Stimulated activated CD8-positive, alpha-beta memory T cell treated with anti-CD3 and anti-CD28 coated beads, Interleukin-12 subunit alpha, Interleukin-12 subunit beta, amount 100 ng/mL, for 1 hour (primary cell): ENCODE measurements around the gene CUBN.

ENCODE experiments used
- DNase-seq: peaks from one replicate; pipeline ENCODE4 v3.0.0-alpha.2; 2020; ENCODE audit warnings: low read depth

The CUBN gene

DNA sequence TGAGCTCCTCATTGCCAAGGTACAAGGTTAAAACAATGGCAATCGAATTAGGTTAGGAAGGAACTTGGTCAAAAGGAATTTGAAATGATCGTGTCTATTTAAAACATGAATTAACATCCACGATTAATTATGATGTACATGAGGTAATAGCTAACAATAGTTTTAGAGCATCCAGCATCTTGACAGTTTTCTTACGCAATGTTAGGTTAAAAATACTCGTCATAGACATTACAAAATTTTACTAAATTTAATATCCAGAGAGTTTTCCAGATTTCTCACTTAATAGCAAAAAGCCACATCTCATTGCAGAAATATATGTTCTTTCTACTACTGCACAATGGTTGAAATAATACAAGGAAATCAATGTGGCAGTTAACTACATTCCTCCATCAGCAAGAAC is 22.6 kb downstream of the CUBN start:
- no peak for DNase-seq

- DNase-seq = no peak
Measured at GRCh38 chr10:17101910-17102266, 27.7 kb downstream of the CUBN start.

GRCh38 chr10:17101257-17101909 is 28.2 kb downstream of the CUBN start:
- no peak for DNase-seq

GRCh38 chr10:17100586-17100985 is 29.0 kb downstream of the CUBN start:
- no peak for DNase-seq

DNA sequence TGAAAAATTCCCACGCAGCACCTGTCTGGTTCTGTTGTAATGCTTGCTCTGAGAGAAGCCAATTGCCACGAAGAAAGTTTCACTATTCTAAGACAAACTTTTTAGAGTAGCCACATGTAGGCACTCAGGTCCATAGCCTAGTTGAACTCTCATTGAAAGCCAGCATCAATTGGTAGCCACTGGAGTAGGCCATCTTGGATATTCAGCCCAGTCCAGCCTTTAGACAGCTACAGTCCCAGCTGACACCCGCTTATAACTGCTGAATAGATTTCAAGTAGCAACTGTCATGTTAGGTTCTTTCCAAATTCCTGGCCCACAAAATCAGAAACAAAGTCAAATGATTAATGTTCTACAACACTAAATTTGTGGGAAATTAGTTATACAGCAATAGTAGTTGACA is 31.6 kb downstream of the CUBN start:
- no peak for DNase-seq

DNA sequence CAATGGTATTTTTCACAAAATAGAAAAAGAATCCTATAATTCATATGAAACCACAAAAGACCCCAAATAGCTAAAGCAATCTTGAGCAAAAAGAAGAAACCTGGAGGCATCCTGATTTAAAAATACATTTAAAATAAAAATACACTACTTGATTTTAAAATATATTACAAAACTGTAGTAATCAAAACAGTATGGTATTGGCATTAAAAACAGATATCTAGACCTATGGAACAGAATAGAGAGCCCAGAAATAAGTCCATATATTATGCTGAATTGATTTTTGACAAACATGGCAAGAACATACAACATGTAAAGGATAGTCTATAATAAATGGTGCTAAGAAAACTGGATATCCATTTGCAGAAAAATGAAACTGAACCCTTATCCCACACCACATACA is 34.8 kb downstream of the CUBN start:
- DNase-seq = no peak

DNA sequence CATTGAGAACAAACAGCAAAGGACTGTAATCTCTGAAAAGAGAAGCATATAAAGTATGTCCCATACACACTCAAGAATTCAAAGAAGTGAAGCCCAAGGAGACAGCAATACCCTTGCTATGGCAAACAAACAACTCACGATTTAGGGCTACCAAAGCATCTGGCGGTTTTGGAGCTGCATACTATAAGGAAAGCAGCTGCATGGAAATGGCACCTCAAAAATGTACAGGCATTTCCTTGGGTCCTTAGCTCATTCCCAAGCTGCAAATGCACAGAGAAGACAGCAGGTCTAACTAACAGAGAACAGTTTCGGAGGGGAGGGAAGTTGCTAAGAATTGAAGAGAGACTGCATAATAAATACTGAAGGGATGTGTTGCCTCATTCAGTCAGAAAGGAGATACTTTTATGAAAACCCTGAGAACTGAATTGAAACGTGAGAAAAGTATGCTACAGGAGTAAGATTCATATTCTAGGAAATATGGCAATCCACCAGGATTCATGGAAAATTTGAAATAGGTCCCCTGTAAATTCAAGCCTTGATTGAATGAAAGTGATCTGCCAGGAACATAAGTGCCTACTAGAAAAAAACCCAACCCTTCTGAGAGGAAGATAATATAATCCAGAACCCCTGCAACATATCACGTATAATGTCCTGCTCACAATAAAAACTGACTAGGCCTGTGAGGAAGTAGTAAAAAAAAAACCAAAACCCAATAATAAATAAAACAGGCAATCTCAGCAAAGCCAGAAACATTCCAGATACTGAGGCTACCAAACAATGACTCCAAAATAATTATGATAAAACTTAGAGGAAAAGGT is 36.4 kb downstream of the CUBN start:
- no peak for DNase-seq

- no peak for DNase-seq
Measured at GRCh38 chr10:17092216-17092944, 37.2 kb downstream of the CUBN start.

DNA sequence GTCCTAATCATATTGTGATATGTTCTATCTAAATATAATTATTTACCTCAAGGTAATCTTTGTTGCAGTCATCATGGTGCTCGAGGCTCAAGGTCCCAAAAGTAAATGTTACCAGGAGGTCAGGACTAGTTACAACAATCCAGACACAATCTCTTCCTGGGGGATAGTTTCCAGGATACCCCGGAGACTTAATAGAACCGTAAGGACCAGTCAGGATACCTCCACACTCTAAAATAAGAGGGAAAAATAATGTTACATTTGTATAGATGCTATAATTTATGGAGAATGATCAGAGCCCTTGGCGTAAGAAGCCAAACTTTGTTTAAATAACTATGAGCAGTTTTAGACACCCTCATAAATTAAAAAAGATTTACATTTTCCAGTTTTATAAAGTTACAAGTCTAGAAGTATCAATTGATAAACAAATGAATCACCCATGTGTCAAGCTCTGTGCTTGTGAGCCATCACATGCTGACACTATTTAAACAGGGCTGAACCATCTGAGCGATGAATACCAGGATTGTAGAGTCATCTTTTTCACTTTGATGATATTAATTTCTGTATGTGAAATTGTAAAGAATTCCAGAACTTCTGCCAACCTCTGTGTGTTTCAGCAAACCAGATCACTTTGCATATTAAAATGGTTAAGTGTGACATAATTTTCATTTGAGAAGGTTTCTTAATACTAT is 41.3 kb downstream of the CUBN start:
- DNase-seq = no peak

DNA sequence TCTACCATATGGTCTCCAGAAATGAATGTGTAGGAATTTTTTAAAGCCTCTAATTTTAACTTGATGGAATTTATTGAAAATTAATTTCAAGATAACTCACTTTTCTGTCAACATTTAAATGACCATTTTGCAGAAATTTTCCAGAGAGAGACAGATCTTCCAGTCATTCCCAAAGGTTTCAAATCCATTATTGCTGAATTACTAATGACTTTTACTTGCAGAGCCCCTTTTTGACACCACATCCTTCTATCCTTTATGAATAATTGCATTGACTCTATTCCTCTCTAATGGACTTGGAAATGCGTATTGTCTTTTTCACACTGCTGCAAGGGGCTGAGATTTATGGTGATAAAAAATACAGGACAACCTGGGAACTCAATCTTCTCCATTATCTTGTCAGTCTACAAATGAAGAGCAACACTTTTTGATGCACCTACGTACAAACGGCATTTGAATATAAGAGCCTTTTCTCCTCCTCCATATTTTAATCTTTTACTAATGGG is 42.7 kb downstream of the CUBN start:
- DNase-seq = no peak

GRCh38 chr10:17085011-17085725 is 44.4 kb downstream of the CUBN start:
- DNase-seq = no peak

GRCh38 chr10:17084258-17084657 is 45.4 kb downstream of the CUBN start:
- no peak for DNase-seq

DNA sequence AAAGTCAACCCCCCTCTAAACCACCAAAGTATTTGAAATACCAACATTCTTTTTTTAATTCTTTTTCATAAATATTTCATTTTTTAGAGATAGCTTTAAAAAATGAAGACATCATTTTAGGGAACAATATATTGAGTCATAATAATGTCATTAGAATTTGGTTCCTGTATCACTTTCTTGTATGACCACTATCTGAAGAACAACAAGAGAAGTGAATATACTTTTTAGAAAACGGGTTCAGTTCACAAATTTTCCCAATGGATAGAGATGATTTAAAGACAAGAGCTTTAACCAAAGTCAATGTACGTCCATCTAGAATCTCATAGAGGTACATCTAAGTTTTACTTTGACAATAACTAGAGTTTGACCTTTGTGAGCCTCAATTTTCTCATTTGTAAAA is 48.2 kb downstream of the CUBN start:
- no peak for DNase-seq

DNA sequence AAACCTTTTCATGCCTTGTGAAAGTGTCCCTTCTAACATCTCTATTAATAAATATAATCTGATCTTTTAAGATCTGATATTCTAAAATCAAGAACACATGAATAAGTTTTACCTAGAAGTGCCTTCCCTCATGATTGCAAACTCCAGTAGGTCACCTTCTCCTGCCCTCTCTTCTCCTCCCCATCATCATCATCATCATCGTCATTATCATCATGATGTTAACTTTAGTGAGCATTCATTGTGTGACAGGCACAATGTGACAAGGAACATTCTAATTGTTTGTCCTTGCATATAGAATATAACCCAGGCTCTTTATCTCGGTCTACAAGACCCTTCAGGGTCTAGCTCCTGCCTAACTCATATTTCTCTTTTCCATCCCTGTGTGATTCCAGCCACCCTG is 51.7 kb downstream of the CUBN start:
- no peak for DNase-seq

GRCh38 chr10:17077346-17077781 is 52.2 kb downstream of the CUBN start:
- DNase-seq = no peak

- no peak for DNase-seq
Measured at GRCh38 chr10:17076626-17077345, 52.8 kb downstream of the CUBN start.

DNA sequence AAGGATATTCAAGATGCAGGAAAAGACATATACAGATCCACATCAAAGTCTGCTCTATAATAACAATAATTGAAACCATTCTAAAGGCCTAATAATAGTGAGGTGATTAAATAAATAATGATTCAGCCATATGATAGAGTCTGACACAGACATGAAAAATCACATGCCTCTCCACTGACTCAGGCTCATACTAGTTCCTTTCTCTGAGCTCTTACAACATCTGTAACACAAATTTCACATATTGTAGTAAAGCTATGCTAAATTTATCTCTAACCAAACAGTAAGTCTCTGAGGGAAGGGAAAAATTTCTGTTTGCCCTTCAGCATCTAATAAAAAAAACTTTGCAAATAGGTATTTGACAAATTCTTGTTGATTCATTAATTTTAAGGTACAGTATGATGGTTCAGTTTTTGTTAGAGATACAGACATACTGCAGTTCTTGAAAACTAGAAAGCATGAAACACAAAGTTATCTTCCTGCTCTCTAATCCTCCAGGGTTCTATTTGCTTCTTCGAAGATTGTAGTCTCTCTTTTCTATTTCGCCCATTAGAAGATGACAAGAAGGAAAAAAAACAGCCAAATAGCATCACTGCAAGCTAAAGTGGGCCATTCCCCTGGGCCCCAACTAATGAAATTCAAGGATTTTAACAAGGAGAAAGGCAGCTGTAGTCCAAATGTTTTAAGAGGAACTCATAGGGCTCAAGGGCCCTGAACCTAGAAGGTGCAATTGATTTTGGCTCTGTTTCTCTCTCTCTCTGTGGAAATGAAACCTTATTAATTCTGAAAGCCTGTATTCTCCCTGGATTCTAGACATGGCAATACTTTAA is 53.9 kb downstream of the CUBN start:
- DNase-seq = no peak

DNA sequence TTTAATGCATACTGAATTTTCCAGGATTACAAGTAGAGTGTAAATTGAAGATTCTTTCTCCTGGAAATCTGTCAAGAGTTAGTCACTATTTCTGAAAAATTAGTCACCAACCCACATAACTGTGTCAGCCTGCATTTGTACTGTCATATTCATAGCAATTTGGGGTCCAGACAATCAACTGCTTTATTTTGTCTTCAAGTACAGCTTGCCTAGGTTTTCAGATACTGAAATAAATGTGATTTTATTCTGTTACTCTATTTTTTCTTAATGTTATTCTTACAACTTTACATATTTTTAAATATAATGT is 55.1 kb downstream of the CUBN start:
- no peak for DNase-seq

- DNase-seq = no peak
Measured at GRCh38 chr10:17073725-17074540, 55.7 kb downstream of the CUBN start.
